ENCODE results near the gene PRDM15.
A peak's percentile ranks its signal among the peaks of the same experiment; 100 is the strongest.

Gene PRDM15

DNA sequence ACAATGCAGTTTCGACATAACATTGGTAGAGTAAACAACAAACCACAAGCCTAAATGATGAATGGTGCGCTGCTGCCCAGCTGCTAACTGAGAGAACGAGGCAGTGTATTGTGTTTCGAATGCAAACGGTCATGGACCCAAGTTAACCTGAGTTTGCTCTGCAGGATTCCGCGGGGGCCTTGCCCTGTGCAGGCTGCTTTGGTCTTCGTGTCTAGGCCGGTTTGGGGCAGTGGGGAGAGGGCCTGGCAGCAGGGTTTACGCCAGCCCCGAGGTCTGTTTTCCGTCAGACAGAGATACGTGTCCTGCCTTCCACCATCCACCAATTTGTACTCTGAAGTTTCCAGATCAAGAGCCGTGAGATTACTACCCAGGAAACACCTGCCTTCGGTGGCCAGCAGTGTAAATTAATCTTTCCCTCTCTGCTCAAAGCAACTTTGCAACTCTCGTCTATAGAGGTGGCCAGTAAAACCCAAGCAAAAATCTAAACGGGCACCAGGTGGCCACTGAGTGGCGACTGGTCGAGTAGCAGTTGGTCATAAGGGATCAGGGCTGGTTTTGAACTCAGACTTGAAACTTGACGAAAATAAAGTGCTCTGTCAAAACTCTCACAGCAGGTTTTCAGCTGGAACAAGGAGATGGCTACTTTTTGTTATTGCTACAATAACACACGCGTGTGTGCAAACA is 6.3 kb upstream of the PRDM15 start:
- DNase-seq (ENCODE audit: low read depth), result no peak

DNA sequence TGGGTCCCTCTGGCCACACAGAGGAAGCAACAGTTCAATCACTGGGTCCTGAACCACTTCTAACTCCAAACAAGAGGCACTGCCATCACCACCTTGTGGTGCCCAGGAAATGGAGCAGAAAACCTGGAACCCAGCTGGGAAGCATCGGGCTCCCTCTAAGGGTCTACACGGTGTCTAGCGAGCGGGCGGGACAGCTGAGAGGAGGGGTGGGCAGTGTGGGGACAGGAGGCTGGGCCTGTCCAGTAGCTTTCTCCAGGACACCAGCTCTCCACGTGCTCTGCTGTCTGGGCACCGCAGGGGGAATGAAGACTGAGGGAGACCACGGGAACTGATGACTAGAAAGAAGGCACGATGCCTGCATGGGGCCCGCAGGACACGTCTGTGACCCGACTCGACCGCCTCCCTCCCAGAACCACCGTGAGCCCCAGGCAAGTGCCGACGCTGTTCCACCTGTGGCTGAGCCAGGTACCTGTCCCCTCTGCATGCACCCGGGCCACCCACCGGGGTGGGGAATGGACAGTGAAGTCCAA is 5.4 kb upstream of the PRDM15 start:
- DNase-seq (ENCODE audit: low read depth), result no peak

DNA sequence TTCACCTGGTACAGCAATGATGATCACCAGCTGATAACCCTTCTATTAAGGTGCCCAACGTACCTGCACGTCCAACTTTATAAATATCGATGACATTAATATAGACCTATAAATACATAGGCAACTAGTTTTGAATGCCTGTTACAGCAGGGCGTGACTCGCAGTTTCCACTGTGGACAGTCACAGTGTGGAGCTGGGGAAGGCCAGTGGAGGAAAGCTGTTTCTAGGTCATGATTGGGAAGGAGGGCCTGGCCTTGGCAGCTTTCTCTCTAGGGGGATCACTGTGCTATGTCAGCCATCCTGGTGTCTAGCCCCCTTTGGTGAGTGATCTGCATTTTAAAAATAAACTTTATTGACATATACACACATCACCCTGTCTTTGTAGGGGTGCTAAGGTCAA is 4.4 kb upstream of the PRDM15 start:
- DNase-seq (ENCODE audit: low read depth), result no peak

DNA sequence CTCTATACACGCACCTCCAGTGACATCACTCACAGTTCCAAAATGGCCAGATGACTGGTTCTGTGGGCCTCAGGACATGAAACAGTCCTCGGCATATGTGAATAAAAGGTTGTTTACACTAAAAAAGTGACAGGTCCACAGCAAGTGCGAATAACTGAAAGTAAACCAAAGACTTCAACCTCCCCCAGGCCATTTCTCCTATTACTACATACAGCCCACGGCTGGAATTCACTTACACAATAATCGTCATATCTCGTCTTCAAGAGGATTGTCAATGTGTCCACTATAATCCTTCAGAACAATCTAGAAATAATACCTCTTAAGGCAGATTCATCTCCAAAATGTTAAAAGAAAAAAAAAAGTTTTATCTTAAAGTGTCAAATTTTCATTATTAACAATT is 1.9 kb upstream of the PRDM15 start:
- DNase-seq (ENCODE audit: low read depth), result no peak

DNA sequence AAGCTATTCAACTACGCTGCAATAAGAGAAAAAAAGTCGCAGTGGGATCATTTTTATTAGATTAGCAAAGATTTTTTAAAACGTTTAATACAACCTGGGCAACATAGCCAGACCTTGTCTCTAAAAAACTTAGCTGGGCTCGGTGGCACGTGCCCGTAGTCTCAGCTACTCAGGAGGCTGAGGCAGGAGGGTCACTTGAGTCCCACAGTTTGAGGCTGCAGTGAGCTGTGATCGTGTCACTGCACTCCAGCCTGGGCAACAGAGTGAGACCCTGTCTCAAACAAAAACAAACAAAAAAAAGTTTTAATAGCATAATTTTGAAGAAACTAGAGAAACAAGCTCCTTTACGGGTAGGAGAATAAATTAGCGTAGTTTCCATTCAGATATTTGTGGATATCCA is 1.0 kb upstream of the PRDM15 start:
- DNase-seq (ENCODE audit: low read depth), result no peak

DNA sequence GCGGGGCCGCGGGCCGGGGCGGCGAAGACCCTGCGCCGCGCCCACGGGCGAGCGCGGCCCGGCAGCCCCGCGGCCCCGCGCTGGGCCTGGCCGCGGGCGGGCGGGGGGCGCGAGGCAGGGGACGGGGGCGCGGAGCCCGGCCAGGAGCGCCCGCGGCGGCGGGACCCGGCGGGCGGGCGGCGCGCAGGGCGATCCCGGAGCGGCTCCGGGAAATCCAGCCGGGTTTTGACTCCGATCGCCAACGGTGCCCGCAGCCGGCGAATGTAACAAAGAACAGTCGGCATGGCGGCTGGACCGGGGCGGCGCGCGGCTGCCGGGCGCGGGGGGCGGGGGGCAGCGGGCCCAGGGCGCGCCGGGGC is 334 bp downstream of the PRDM15 start:
- DNase-seq (ENCODE audit: low read depth), result peak; percentile 63

DNA sequence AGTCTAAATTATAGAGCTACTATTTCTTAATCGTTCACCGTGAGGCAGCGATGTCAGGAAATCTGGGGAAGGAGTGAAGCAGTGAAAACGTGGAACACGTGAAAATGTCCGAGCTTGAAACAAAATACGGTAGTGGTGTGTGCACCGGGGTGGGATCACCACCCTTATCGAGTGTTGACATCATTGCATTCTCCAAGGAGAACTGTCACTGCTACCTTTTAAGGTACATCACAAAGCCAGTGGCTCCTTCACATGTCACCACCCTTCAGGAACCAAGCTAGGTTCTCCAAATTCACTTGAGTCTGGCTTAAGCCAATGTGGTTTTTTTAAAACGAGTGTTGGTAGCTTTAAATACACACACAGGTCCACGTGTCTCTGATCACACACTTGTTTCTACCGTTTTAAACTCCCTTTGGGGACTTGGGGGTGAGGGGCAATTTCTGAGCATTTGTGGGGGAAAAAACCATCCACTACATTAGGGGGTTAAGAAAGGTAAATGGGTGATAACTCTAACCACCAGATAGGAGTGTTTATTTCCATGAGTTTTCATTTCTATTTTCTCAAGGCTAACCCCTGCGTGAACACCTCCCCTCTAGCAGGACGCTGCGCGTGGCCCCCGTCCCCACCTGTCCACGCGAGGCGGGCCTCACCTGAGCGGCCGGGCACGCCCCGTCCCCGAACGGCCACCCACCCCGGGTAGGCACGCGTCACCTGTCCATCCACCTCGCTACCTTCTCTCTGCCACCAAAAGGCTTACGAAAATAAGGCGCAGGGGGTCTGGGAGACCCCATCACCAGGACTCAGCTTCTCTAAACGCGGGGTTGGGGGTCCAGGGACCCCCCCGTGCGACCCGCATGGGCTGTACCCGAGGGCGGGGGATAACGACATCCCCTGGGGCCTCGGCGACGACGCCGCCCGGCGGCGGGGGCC is 978 bp downstream of the PRDM15 start:
- no peak for DNase-seq (ENCODE audit: low read depth)

DNA sequence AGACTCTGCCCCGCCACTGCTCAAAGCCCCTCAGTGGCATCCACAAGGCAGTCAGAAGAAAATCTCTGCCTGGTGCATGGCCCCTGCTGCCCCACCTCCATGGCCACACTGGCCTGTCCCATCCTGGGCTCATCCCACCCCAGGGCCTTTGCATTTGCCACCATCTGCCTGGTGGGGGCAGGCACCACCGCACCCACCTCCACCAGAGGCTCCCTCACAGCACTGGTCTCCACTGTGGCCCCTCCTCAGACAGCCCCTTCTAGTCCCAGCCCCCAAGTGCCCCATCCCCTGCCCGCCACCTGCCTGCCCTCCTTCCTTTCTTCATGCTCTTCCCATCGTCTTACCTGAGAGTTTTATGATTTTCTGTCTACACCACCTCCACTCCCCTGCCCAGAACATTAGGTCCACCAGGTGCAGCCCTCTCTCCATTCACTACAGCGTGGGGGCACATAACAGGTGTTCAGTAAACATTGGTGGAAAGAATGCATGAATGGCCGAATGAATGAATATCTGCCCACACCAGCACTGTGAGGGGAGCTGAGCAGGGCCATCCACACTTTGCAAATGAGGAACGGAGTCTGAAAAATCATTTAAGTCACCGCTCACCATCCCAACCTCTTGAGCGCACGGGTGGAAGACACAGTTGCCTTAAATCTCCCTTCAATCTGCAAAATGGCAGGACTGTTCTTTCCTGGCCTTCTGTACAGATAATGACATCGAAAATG is 2.1 kb downstream of the PRDM15 start:
- DNase-seq (ENCODE audit: low read depth), result no peak

DNA sequence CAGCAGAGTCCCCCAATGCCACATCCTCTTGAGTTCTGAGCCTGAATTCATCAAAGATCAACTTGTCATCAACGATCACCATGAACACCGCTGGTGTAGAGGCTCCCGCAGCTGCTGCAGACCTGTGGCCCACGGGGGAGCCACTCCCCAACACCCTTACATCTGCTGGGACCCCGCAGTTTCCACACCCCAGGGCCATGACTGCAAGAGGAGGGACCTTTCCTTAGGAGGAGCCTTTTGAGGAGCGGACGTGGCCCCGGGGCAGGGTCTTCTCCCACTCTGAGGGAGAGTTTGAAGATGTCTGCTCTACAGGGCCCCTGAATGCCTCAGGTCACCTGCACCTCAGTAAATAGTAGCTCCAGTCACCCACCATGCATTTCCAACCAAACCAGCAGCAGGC is 2.7 kb downstream of the PRDM15 start:
- no peak for DNase-seq (ENCODE audit: low read depth)

DNA sequence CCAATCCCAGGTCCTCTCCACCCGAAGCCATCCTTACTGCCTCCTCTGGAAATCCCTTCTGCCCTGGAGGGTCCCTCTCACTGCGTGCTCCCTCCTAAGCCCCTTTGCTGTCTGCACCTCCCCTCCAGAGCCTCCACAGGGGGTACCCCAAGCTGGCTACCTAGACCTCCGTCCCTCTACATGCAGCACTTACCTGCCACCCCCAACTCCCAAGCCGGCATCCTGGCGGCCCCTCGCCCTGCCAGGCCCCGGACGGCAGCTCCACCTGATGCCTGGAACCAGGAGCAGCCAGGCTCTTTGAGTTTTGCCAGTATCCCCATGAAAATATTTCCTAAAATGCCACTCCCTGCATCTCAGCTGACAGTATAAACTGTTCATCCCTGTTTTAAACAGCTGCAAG is 4.1 kb downstream of the PRDM15 start:
- no peak for DNase-seq (ENCODE audit: low read depth)

DNA sequence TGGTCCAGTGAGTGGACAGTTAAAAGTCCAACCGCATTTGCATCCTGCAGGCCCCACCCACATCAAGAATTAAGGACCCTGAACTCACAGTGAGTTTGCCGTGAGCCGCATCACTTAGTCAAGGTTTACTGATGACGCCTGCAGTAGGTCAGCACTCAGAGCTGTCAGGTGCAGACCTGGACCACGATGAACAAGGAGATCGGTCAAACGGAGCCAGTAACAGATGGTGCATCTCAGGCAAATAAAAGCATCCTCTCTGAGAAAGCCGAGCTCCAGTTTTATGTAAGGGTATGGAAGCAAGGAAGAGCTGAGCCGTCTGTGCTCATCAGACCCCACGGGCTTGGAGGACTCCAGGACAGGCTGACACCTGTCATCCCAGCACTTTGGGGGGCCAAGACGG is 4.5 kb downstream of the PRDM15 start:
- no peak for DNase-seq (ENCODE audit: low read depth)

DNA sequence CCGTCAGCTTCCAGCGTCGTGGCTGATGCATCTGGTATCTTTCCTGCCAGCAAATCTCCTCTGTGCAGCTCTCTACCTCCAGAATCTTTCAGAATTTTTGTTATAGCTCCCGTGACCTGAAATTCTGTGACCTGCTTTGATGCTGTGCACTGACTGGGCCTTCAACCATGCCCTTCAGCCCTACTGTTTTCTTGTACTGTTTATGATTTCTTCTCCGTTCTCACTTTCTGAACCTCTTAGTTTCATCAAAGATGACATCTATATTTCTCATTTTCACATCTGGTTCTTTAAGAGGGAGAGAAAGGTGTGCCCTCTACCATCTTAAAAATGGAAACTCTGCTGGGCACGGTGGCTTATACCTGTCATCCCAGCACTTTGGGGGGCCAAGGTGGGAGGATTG is 5.7 kb downstream of the PRDM15 start:
- no peak for DNase-seq (ENCODE audit: low read depth)

DNA sequence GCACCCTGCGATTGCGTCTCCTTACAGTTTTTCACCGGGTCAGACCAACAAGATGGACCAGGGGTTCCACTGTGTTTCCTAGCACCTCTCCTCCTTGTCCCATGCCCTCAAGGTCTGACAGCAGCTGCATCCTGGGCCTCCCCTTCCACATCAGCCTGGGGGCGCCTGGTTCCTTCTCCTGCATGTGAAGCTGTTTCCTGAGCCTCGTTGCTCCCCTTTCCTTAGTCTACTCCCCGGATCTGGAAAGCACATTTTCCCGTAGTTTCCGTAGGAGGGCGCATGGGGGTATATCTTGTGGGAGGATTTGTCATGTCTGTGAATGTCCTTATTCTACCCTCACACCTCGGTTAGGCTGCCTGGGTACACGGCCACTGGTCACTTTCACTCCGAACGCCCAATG is 6.1 kb downstream of the PRDM15 start:
- DNase-seq (ENCODE audit: low read depth), result no peak

DNA sequence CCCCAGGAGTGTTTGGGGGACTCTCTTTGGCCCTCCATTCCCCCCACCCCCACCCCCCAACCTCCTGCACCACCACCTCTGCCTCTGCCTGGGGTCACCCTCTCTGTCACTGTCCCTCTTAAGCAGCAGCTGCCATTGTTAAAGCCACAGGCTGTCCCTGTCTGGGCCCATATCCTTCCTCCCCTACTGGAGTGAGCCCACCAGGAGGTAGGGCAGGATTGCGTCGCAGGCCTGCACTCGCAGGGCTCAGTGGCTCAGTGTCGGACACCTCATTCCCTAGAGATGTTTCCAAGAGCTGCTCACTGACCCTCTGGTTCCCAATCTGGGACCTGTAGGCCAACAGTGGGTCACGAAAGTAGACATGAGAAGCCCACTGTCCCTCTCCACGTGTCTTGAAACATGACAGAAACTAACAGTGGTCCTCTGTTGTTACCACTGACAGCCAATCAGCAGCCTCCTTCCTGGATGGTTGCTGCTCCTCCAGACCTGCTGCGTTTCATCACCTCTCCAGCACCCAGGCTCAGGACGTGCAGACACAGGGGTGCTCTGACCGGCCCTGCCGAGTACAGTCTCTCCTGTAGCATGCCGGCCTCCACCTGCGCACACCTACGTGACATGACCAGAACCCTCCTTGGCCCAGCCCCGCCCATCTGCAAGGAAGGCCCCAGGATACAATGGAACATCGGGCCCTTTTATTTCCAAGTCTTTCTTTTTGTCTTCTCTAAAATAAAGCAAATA is 7.7 kb downstream of the PRDM15 start:
- DNase-seq (ENCODE audit: low read depth), result no peak

DNA sequence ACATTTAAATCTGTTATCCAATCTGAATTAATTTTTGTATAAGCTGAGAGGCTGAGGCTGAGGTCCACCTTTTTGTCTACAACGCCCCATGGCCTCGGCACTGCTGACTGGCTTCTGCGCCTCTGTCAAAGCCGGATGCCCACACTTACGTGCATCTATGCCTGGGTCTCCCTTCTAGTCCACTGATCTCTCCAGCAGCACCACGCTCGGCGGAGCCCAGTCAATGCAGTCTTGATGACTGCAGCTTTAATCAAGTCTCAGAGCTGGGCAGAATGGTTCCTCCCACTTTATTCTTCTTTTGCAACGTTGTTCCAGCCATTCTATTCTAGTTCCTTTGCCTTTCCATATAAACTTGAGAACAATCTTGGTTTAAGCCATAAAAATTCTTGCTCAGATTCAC is 9.4 kb downstream of the PRDM15 start:
- DNase-seq (ENCODE audit: low read depth), result no peak

DNA sequence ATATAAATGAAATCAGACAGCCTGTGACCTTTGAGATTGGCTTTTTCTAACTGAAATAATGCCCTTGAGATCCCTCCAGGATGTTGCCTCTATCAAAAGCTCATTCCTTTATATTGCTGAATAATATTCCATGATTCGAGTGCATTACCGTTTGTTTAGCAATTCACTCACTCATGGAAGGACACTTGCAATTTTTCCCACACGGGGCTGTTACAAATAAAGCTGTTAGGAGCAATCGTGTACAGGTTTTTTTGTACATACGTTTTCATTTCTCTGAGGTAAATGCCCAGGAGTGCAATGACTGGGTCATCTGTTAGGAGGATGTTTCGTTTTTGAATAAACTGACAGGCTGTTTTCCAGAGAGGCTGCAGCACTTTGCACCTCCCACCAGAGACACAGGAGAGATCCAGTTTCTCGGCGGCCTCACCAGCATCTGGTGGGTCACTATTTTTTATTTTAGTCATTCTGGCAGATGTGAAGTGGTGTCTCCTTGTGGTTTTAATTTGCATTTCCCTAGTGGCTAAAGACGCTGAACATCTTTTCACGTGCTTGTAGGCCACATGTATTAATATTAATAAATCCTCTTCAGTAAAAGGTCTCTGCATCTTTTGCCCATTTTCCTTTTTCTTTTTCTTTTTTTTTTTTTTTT is 11.0 kb downstream of the PRDM15 start:
- no peak for DNase-seq (ENCODE audit: low read depth)

DNA sequence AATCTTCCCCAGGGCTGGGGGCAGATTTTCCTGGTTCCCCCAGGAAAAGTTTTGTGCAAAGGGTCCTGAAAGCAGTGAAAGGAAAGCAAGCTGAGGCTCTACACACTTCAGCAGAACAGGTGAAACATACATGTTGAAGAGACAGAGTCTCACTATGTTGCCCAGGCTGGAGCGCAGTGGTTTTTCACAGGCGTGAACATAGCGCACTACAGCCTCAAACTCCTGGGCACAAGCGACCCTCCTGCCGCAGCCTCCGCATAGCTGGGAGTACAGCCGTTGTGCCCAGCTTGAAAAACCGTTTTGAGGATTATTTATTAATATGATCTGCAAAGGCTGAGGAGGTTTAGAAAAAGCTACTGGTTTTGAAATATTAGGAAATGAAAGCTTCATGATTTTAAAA is 11.8 kb downstream of the PRDM15 start:
- no peak for DNase-seq (ENCODE audit: low read depth)

DNA sequence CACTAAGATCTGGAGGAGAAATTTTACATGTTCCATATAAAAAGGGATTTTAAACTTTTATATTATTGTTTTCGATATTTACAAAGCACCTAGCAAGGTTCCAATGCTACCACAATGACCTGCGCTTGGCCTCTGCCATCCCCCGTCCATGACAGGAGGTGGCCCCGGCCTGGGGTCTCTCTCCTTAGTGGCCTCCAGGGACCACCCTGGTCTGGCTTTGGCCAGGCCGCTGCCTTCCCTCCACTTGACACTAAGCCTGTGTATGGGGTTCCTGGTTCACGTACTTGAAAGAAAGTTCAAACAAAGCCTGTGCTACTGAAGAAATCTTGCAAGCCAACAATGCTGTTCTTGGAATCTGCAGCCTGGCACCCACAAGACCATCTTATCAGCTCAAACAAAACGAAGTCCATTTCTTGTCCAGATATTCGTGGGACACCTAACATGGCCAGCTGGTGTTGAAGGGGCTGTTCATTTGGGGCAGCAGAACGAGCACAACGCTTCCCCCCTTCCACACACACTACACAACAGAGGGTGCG is 12.8 kb downstream of the PRDM15 start:
- no peak for DNase-seq (ENCODE audit: low read depth)

DNA sequence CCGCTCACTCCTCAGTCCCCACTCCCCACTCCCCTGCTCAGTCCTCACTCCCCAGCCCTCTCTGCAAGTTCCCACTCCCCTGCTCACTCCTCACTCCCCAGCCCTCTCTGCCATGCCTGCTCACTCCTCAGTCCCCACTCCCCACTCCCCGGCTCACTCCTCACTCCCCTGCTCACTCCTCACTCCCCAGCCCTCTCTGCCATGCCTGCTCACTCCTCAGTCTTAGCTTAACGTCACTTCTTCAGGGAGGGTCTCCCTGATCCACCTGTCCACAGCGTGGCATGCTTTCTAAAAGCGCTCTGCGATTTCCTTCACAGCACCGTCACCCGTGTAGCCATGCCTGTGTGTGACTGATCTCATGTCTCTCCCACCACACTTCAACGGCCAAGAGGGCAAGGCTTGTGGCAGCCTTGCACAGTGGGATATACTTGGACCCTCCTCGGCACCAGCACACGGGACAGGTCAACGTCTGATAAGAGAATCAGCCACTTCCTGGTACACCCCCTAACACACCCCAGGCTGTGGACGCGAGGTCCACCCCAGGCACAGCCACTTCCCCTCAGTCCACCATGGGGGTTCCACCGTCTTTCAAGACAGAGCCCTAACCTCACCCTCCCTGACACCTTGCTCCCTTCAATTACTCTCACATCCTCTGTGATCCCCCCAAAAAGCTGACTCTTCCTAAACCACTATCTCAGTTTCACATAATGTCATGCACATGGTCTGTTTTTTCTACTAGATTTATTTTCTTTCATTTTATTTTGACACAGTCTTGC is 14.0 kb downstream of the PRDM15 start:
- peak; percentile 57 for DNase-seq (ENCODE audit: low read depth)

DNA sequence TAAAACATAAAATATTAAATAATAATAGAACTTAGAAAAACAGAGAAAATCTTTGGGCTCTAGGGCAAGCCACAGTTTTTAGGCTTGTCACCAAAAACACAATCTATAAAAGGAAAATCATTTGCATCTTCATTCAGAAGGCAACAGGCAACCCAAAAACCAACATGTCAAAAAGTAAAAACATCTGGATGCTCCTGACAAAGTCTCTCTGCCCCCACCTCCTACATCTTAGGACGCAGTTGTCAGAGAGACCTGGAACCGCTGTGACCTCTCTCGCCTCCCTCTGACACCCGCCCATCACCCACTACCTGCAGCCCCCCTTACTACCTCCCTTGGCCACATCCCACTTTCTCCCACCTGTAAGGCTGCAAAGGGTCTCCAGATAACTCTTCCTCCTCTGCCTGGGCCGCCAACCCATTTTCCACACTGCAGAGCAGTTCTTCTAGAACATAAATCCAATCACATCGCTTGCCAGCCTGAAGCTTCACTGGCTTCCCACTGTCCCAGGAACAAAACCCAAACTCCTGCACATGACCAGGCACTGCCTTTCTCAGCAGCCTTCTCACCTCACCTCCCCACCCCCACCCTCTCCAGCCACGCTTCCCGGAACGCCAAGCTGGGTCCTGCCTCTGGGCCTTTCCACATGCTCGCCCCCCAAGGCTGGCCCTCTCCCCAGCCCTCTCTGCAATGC is 14.7 kb downstream of the PRDM15 start:
- no peak for DNase-seq (ENCODE audit: low read depth)
